Endothelial cell of umbilical vein (primary cell): Measurements from ENCODE around the gene BTK. TPM values are rescaled to one million over a fixed set of nuclear protein-coding genes. Genes with fewer than 3 reads are reported as not detected.

ENCODE experiments used
- BruUV-seq: library from RNA; stranded (reverse); fragments of 400-500 nt; replicated peaks from 2 replicates; lab custom pipeline; 2021; lab: Mats Ljungman, UMichigan
- CTCF ChIA-PET: fragments of 300-600, 350-600 bp; sonication (Branson Sonifier 250); formaldehyde crosslinking; loops from one replicate; lab custom pipeline; 2021; ENCODE audit warnings: antibody characterized with exemption, inconsistent platforms; lab: Charles Lee
- POLR2A ChIA-PET: fragments of 300-600, 350-600 bp; sonication (Branson Sonifier 250); formaldehyde crosslinking; loops from one replicate; lab custom pipeline; 2021; ENCODE audit warnings: antibody characterized with exemption, inconsistent platforms; lab: Charles Lee
- DNase-seq: peaks from one replicate; pipeline ENCODE4 v3.0.0-alpha.2; 2011; ENCODE audit warnings: low read depth, low spot score
- FAIRE-seq: peaks from 2 replicates; lab custom pipeline; 2011; peaks lifted over from hg19 to GRCh38; lab: Jason Lieb, UNC
- H2AFZ ChIP-seq: 2 replicates; pipeline ENCODE4 v1.6.0; 2012; ENCODE audit warnings: low read depth, low read length, control low read depth, inconsistent platforms
- H3K27ac ChIP-seq: 2 replicates; pipeline ENCODE4 v1.5.1; 2011; ENCODE audit warnings: low read depth, mild to moderate bottlenecking, control low read depth, low read length, moderate library complexity; ENCODE audit not compliant: insufficient read depth
- H3K27me3 ChIP-seq, 2 experiments: 2 replicates each; pipeline versions ENCODE4 v1.6.0 to v1.6.1; 2011; ENCODE audit warnings: low read length in 2 of 2, mixed read lengths in 1 of 2; ENCODE audit not compliant: control insufficient read depth in 2 of 2, insufficient read depth in 2 of 2
- H3K36me3 ChIP-seq, 2 experiments: 2 replicates in 1 of 2; 3 replicates in 1 of 2; pipeline ENCODE4 v1.5.1; 2011; ENCODE audit warnings: low read length in 2 of 2, mild to moderate bottlenecking in 1 of 2, moderate library complexity in 1 of 2; ENCODE audit not compliant: control insufficient read depth in 2 of 2, insufficient read depth in 2 of 2; ENCODE audit errors: extremely low read depth in 1 of 2
- H3K4me1 ChIP-seq: 3 replicates; pipeline ENCODE4 v1.5.1; 2011; ENCODE audit warnings: mild to moderate bottlenecking, low read length; ENCODE audit not compliant: control insufficient read depth, insufficient read depth; ENCODE audit errors: extremely low read depth
- H3K4me2 ChIP-seq: 2 replicates; pipeline ENCODE4 v1.6.1; 2011; ENCODE audit warnings: low read length, control low read depth, mixed read lengths; ENCODE audit not compliant: insufficient read depth
- H3K4me3 ChIP-seq, 3 experiments: fragments of 200-600 bp in 1 of 3; sonication (generic), shearing (Covaris generic) in 1 of 3; replicated peaks in 1 of 3; 2 replicates each; pipeline ENCODE4 v1.5.1; 2011 to 2016; ENCODE audit warnings: control low read depth in 3 of 3, low read length in 3 of 3, mild to moderate bottlenecking in 2 of 3, inconsistent platforms in 1 of 3, low read depth in 1 of 3, moderate library complexity in 1 of 3; ENCODE audit not compliant: insufficient read depth in 1 of 3
- H3K79me2 ChIP-seq: 2 replicates; pipeline ENCODE4 v1.6.0; 2012; ENCODE audit warnings: low read length, inconsistent platforms; ENCODE audit not compliant: control insufficient read depth, insufficient read depth
- H3K9ac ChIP-seq: replicated peaks from 2 replicates; pipeline ENCODE3; 2011; ENCODE audit warnings: low read length, control low read depth; ENCODE audit not compliant: insufficient read depth; ENCODE audit errors: extremely low read depth
- H3K9me1 ChIP-seq: replicated peaks from 3 replicates; pipeline ENCODE4 v1.6.0; 2011; ENCODE audit warnings: mild to moderate bottlenecking, low read length; ENCODE audit not compliant: control insufficient read depth, insufficient read depth; ENCODE audit errors: extremely low read depth
- H3K9me3 ChIP-seq: replicated peaks from 2 replicates; pipeline ENCODE4 v1.5.1; 2012; ENCODE audit warnings: low read length, inconsistent platforms; ENCODE audit not compliant: control insufficient read depth, insufficient read depth
- H4K20me1 ChIP-seq: replicated peaks from 2 replicates; pipeline ENCODE3; 2011; ENCODE audit warnings: mild to moderate bottlenecking, low read length; ENCODE audit not compliant: control insufficient read depth, insufficient read depth; ENCODE audit errors: extremely low read depth
- EZH2 ChIP-seq: IDR thresholded peaks from 2 replicates; pipeline ENCODE4 v1.6.1; 2012; ENCODE audit warnings: borderline replicate concordance, low read depth, mild to moderate bottlenecking, moderate library complexity, low read length, inconsistent platforms; ENCODE audit not compliant: severe bottlenecking
- FOS ChIP-seq: IDR thresholded peaks from 2 replicates; pipeline ENCODE4 v1.6.1; 2011; ENCODE audit warnings: mild to moderate bottlenecking, low read length, moderate library complexity, borderline replicate concordance; ENCODE audit not compliant: insufficient read depth
- GATA2 ChIP-seq: IDR thresholded peaks from 2 replicates; pipeline ENCODE4 v1.7.0; 2011; ENCODE audit warnings: low read depth, mild to moderate bottlenecking, moderate library complexity, mixed read lengths, low read length; ENCODE audit not compliant: insufficient read length, insufficient read depth
- JUN ChIP-seq: IDR thresholded peaks from 2 replicates; pipeline ENCODE4 v1.6.1; 2011; ENCODE audit warnings: borderline replicate concordance, low read depth; ENCODE audit not compliant: insufficient read length, insufficient read depth
- MYC ChIP-seq: IDR thresholded peaks from one replicate; pipeline ENCODE4 v1.6.1; 2011; ENCODE audit warnings: mild to moderate bottlenecking, low read depth, low read length
- POLR2A ChIP-seq: IDR thresholded peaks from 2 replicates; pipeline ENCODE4 v1.6.1; 2012; ENCODE audit warnings: low read depth, mild to moderate bottlenecking, control low read depth, low read length
- POLR2AphosphoS5 ChIP-seq: IDR thresholded peaks from 2 replicates; pipeline ENCODE4 v1.6.1; 2012; ENCODE audit warnings: low read depth, mild to moderate bottlenecking, control low read depth, low read length, moderate library complexity; ENCODE audit not compliant: insufficient read depth
- dilution Hi-C: fragments of 300-500 bp; cut with MboI; formaldehyde crosslinking; loops from one replicate; pipeline ENCODE4 v1.15.0; 2019; ENCODE audit warnings: low sequenced_read_pairs; ENCODE audit not compliant: extremely low pct_ligation_motif_present
- intact Hi-C: fragments of 100-400 bp; cut with micrococcal nuclease; formaldehyde crosslinking; loops from one replicate; pipeline ENCODE4 v1.10.0; 2022
- polyA plus RNA-seq, 4 experiments: library from polyadenylated mRNA; depleted of rRNA in 3 of 4; stranded (reverse) in 3 of 4; unstranded in 1 of 4; fragments of >200 nt; gene quantifications; 2 replicates each; pipeline versions ENCODE4 v1.2.1 to v1.2.3, GENCODE V29; 2011 to 2012; ENCODE audit warnings: missing spikeins in 1 of 4
- total RNA-seq: library from RNA; stranded (reverse); gene quantifications from 2 replicates; pipeline ENCODE4 v1.2.3, GENCODE V29; 2021
- TF ChIP-seq, protein P1 (sequence below): IDR thresholded peaks from 2 replicates; pipeline ENCODE4 v1.6.1; 2011; ENCODE audit not compliant: insufficient read depth, insufficient read length
- TF ChIP-seq, protein P2 (sequence below), 2 donors: IDR thresholded peaks; 1 replicate in 1 of 2; 2 replicates in 1 of 2; pipeline ENCODE4 v1.5.1; 2011; ENCODE audit warnings: low read length in 2 of 2, mild to moderate bottlenecking in 2 of 2, moderate library complexity in 2 of 2, control low read depth in 1 of 2, inconsistent platforms in 1 of 2, low read depth in 1 of 2; ENCODE audit not compliant: insufficient read depth in 1 of 2; ENCODE audit errors: extremely low read depth in 1 of 2

Gene BTK
- total and polyA plus RNA-seq, 2 donors (not counting 3 experiments of a cell fraction or from before 2014, with no cell fraction given) = 0.11 to 0.13 TPM

DNA sequence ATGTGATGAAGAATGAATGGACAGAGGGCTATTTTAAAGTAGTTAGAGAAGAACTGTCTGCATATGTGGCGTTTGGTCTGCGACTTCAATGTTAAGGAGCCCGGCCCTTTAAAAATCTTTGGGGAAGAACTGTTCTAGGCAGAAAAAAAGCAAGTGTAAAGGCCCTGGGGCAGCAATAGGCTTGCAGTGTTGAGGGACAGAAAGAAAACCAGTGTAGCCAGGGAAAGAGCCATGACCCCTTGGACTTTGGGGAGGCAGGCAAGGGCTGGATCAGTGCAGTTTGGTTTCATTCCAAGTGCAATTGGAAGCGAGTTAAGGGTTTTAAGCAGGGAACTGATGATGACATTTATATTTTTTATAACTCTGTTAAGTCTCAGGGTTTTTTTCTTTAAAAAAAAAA lies 13.8 kb upstream of the BTK start:
- Histone ChIP-seq H3K79me2 (no peaks in the 10 kb centered on the region), H3K4me2 (no peak overlapping the region), H3K36me3 (peaks cover 0 to 4% of the 10 kb centered on the region in 2 experiments), H3K4me1 (no peaks in the 10 kb centered on the region), H4K20me1 (no peaks in the 10 kb centered on the region), H3K27me3 (no peaks in the 10 kb centered on the region), H3K27ac (no peak overlapping the region), H3K9ac (no peak overlapping the region), H3K9me1 (no peaks in the 10 kb centered on the region), H2AFZ (no peak overlapping the region), H3K9me3 (no peaks in the 10 kb centered on the region), H3K4me3 (no peak overlapping the region)
- ChIA-PET POLR2A (no interaction called here), CTCF (no interaction called here)
- DNase-seq (no peak), FAIRE-seq (no peak)
- no TSS peak for BruUV-seq
- dilution Hi-C loops (no loop called here), intact Hi-C loops (no loop called here)
- TF ChIP-seq POLR2AphosphoS5 (no peak), EZH2 (no peak), POLR2A (no peak), JUN (no peak), MYC (no peak), FOS (no peak), GATA2 (no peak)
- TF ChIP-seq, protein P1, sequence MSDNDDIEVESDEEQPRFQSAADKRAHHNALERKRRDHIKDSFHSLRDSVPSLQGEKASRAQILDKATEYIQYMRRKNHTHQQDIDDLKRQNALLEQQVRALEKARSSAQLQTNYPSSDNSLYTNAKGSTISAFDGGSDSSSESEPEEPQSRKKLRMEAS = no peak
- TF ChIP-seq, protein P2, sequence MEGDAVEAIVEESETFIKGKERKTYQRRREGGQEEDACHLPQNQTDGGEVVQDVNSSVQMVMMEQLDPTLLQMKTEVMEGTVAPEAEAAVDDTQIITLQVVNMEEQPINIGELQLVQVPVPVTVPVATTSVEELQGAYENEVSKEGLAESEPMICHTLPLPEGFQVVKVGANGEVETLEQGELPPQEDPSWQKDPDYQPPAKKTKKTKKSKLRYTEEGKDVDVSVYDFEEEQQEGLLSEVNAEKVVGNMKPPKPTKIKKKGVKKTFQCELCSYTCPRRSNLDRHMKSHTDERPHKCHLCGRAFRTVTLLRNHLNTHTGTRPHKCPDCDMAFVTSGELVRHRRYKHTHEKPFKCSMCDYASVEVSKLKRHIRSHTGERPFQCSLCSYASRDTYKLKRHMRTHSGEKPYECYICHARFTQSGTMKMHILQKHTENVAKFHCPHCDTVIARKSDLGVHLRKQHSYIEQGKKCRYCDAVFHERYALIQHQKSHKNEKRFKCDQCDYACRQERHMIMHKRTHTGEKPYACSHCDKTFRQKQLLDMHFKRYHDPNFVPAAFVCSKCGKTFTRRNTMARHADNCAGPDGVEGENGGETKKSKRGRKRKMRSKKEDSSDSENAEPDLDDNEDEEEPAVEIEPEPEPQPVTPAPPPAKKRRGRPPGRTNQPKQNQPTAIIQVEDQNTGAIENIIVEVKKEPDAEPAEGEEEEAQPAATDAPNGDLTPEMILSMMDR (IDR thresholded peaks at IDR 0.05; ENCODE audit: extremely low read depth in 1 of 2, insufficient read depth in 1 of 2, low read depth in 1 of 2, low read length in 2 of 2) = no peak
